ENCODE measurements around the gene CENPM.

GRCh38 chr22:41931701-41932269 lies 15.2 kb downstream of the CENPM start:
- TF ChIP-seq, protein P1, sequence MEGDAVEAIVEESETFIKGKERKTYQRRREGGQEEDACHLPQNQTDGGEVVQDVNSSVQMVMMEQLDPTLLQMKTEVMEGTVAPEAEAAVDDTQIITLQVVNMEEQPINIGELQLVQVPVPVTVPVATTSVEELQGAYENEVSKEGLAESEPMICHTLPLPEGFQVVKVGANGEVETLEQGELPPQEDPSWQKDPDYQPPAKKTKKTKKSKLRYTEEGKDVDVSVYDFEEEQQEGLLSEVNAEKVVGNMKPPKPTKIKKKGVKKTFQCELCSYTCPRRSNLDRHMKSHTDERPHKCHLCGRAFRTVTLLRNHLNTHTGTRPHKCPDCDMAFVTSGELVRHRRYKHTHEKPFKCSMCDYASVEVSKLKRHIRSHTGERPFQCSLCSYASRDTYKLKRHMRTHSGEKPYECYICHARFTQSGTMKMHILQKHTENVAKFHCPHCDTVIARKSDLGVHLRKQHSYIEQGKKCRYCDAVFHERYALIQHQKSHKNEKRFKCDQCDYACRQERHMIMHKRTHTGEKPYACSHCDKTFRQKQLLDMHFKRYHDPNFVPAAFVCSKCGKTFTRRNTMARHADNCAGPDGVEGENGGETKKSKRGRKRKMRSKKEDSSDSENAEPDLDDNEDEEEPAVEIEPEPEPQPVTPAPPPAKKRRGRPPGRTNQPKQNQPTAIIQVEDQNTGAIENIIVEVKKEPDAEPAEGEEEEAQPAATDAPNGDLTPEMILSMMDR (IDR thresholded peaks at IDR 0.05 in 2 of 3, conservative IDR thresholded peaks at IDR 0.05 in 1 of 3; ENCODE audit: insufficient read depth in 2 of 3, low read depth in 1 of 3, low read length in 3 of 3): no peak
- TF ChIP-seq GABPB2 (CRISPR knock-in tag; conservative IDR thresholded peaks at IDR 0.05): no peak
- TF ChIP-seq, protein P2, sequence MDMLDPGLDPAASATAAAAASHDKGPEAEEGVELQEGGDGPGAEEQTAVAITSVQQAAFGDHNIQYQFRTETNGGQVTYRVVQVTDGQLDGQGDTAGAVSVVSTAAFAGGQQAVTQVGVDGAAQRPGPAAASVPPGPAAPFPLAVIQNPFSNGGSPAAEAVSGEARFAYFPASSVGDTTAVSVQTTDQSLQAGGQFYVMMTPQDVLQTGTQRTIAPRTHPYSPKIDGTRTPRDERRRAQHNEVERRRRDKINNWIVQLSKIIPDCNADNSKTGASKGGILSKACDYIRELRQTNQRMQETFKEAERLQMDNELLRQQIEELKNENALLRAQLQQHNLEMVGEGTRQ (CRISPR knock-in tag; IDR thresholded peaks at IDR 0.05): no peak

Data from K562 (cell line).